GM18517 (cell line): Measurements from ENCODE around the gene TEX54.
"Not testable (repeated sequence)": the region's sequence is repeated elsewhere in the genome, so short reads cannot be mapped to it uniquely, and the experiment has no call there.

Experiments used
- ATAC-seq: cut with Tn5 transposase; IDR thresholded peaks from one replicate; pipeline ENCODE4 v1.9.1; 2021; ENCODE audit warnings: mild to moderate bottlenecking, moderate library complexity; ENCODE audit not compliant: unreplicated experiment

Gene TEX54

GRCh38 chr11:62832336-62833234, at the start of gene TEX54:
TEX54 (minus strand) TSS chr11:62832841.
- peak; percentile 8 for ATAC-seq

GRCh38 chr11:62882431-62882749, 49.7 kb upstream of the TEX54 start:
- no peak for ATAC-seq

GRCh38 chr11:62881579-62882430, 49.2 kb upstream of the TEX54 start:
- ATAC-seq = peak; percentile 32

GRCh38 chr11:62880803-62881578, 48.4 kb upstream of the TEX54 start, which contains the start of gene SLC3A2:
SLC3A2 (plus strand) TSS chr11:62880896; CDS start chr11:62881024, 128 bp downstream.
- ATAC-seq = peak; percentile 53

- peak; percentile 17 for ATAC-seq
These were observed 47.7 kb upstream of the TEX54 start for GRCh38 chr11:62880231-62880802.

DNA sequence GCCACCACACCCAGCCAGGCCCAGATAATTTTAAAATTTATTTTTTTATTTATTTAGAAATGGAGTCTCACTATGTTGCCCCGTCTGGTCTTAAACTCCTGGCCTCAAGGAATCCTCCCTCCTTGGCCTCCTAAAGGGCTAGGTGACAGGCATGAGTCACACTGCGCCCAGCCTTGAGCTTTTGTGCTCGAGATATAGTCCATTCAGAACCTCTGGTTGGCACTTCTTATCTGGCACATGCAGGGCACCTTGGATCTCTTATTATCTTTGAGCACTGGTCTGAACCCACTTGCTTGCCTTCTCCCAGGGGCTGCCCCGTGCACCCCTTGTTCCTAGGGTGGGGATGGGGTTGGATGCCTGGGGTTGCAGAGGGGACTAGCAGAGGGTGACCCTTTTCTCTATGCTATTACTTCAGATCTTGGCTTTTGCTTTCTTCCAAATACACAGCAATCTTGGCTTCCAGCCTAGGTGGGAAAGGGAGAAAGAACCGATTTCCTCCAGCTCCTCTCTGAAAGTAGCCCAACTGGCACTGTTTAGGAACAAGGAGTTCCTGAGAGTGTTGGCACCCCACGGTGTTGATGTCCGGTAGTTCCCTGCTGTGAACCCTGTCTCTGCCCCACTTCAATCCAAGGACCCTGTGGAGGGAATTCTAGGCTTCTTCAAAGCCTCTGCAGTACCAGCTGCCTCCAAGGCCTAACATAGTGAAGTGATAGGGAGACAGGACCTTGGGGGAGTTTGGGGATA, 46.8 kb upstream of the TEX54 start:
- ATAC-seq = no peak

GRCh38 chr11:62876712-62877111, 44.1 kb upstream of the TEX54 start:
- ATAC-seq = no peak

DNA sequence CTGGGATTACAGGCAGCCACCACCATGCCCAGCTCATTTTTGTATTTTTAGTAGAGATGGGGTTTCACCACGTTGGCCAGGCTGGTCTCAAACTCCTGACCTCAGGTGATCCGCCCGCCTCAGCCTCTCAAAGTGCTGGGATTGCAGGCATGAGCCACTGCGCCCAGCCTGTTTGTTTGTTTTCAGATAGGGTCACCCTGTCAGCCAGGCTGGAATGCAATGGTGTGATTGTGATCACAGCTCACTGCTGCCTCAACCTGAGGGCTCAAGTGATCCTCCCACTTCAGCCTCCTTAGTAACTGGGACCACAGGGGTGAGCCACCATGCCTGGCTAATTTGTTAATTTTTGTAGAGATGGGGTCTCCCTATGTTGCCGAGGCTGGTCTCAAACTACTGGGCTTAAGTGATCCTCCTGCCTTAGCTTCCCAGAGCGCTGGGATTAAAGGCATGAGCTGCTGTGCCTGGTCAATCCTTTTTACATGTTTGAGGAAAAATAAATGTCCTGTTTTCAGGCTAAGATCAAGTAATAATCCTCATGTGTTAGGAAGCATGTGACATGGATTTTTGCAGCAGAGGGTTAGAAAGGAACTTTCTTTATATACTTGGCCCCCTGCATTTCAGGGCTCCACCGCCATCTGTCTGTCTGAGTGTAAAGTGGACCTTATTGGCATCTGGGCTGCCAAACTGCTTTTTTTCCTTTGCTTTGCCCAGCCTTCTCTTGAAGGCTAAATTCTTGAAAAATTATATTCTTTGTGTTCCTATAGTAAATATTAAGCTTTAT, 43.2 kb upstream of the TEX54 start:
- no peak for ATAC-seq

GRCh38 chr11:62874851-62875250, 42.2 kb upstream of the TEX54 start:
- ATAC-seq = no peak

DNA sequence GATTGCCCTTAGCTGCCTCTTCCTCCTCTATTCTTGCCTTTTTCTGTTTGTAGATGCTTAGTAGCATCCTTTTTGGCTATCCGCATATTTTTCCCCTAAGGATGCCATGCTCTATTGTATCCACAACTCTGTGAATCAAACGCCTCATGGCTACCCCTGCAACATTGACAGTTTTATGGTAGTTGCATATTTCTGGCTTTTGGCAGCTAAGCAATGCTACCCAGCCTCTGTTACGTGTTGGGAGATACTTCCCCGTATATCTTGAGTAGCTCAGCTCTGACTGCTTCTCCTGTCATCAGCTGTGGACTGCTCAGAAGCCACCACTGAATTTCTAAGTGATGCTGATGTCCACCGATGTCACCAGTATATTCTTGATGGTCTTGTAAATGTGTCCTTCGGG, 33.0 kb upstream of the TEX54 start:
- no peak for ATAC-seq

DNA sequence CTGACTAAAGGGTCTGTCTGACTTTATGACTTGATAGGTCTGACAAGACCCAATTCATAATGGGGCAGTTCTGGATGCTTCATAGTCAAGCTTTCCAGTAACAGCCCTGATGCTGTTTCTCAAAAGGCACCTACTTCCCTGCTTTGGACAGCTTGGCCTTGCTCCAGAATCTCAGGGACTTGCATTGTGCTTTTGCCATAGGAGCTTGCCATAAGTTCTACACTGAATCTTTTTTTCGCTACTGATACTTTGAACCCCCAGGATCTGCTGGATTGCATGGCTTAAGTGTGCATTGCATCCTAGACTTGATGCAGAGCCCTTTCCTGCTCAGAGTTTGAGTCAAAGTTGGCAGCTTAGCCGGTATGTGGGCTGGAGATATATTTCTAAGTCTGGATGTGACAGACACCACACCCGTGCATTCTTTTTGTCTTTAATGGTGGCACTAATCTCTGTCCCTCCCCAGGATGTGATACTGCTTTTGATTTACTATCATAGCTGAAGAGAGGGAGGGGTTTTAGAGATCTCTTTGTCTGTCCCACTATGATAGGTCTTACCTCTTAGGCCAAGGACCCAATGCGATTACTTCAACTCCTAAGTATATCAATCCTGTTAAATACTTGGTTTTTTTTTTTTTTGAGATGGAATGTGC, 31.2 kb upstream of the TEX54 start:
- no peak for ATAC-seq

- ATAC-seq = not testable (repeated sequence)
These were observed 29.0 kb upstream of the TEX54 start for GRCh38 chr11:62861564-62862192.

- no peak for ATAC-seq
These were observed 28.4 kb upstream of the TEX54 start for GRCh38 chr11:62860835-62861563.

DNA sequence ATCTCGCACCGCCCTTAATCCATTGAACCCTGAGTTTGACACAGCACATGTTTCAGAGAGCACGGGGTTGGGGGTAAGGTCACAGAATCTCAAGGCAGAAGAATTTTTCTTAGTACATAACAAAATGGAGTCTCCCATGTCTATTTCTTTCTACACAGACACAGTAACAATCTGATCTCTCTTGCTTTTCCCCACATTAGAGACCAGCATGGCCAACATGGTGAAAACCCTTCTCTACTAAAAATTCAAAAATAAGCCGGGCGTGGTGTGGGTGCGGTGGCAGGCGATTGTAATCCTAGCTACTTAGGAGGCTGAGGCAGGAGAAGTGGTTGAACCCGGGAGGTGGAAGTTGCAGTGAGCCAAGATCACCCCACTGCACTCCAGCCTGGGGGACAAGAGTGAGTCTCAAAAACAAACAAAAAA, 26.7 kb upstream of the TEX54 start:
- ATAC-seq = not testable (repeated sequence)

DNA sequence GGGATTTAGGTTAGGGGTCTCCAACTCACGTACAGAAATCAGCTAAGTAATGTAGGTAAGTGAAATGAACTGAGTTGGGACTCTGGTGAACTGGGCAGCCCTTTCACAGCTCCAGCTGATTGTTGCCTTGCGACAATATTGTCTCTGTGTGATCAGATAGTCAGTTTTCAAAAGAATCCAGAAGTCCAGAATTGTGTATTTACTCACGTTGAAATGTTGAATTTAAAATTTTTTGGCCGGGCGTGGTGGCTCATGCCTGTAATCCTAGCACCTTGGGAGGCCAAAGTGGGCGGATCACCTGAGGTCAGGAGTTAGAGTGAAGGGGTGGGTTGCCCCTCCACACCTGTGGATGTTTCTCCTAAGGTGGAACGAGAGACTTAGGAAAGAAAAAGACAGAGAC, 25.6 kb upstream of the TEX54 start:
- ATAC-seq = no peak

DNA sequence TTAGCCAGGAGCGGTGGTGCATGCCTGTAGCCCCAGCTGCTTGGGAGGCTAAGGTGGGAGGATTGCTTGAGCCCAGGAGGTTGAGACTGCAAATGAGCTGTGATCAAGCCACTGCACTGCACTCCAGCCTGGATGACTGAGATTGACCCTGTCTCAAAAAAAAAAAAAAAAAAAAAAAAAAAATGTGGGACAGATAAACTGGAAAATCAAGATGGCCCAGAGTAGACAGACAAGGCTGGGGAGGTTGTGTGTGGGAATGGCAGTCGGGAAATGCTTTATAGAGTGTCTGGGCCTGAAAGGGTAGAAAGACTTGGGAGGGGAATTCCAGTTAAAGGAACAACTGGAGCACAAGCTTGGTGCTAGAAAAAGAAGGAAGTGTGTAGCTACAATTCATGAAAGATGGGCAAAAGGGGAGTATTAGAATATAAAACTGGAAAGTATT, 24.9 kb upstream of the TEX54 start:
- ATAC-seq = no peak

- ATAC-seq = no peak
These were observed 23.8 kb upstream of the TEX54 start for GRCh38 chr11:62856333-62856895.
